ENCODE measurements around the gene BBX.

The BBX gene

GRCh38 chr3:107738486-107739183 lies 215.9 kb downstream of the BBX start:
- Histone ChIP-seq H3K36me3 (ENCODE audit: control insufficient read depth, insufficient read depth, low read length) (no peaks in the 10 kb centered on the region), H3K9me3 (ENCODE audit: control insufficient read depth, insufficient read depth, low read length) (no peaks in the 10 kb centered on the region), H3K27me3 (ENCODE audit: control insufficient read depth, insufficient read depth, low read length) (no peaks in the 10 kb centered on the region), H3K4me1 (ENCODE audit: control insufficient read depth, insufficient read depth, low read length) (no peaks in the 10 kb centered on the region), H3K9ac (ENCODE audit: low read depth, low read length) (no peak overlapping the region), H3K4me3 (ENCODE audit: low read depth, low read length) (no peak overlapping the region)

GRCh38 chr3:107739227-107739626 lies 216.5 kb downstream of the BBX start:
- Histone ChIP-seq H3K36me3 (ENCODE audit: control insufficient read depth, insufficient read depth, low read length) (no peaks in the 10 kb centered on the region), H3K4me3 (ENCODE audit: low read depth, low read length) (no peak overlapping the region), H3K9ac (ENCODE audit: low read depth, low read length) (no peak overlapping the region), H3K9me3 (ENCODE audit: control insufficient read depth, insufficient read depth, low read length) (no peaks in the 10 kb centered on the region), H3K27me3 (ENCODE audit: control insufficient read depth, insufficient read depth, low read length) (no peaks in the 10 kb centered on the region), H3K4me1 (ENCODE audit: control insufficient read depth, insufficient read depth, low read length) (no peaks in the 10 kb centered on the region)

GRCh38 chr3:107740992-107741896 lies 218.5 kb downstream of the BBX start:
- no peaks in the 10 kb centered on the region for H3K27me3 ChIP-seq (ENCODE audit: control insufficient read depth, insufficient read depth, low read length)
- no peaks in the 10 kb centered on the region for H3K9me3 ChIP-seq (ENCODE audit: control insufficient read depth, insufficient read depth, low read length)
- H3K36me3 ChIP-seq (ENCODE audit: control insufficient read depth, insufficient read depth, low read length), result no peaks in the 10 kb centered on the region
- no peak overlapping the region for H3K4me3 ChIP-seq (ENCODE audit: low read depth, low read length)
- H3K9ac ChIP-seq (ENCODE audit: low read depth, low read length), result no peak overlapping the region
- no peaks in the 10 kb centered on the region for H3K4me1 ChIP-seq (ENCODE audit: control insufficient read depth, insufficient read depth, low read length)

GRCh38 chr3:107745354-107745753 lies 222.6 kb downstream of the BBX start:
- H3K9me3 ChIP-seq (ENCODE audit: control insufficient read depth, insufficient read depth, low read length), result no peaks in the 10 kb centered on the region
- no peak overlapping the region for H3K4me3 ChIP-seq (ENCODE audit: low read depth, low read length)
- no peaks in the 10 kb centered on the region for H3K27me3 ChIP-seq (ENCODE audit: control insufficient read depth, insufficient read depth, low read length)
- no peaks in the 10 kb centered on the region for H3K36me3 ChIP-seq (ENCODE audit: control insufficient read depth, insufficient read depth, low read length)
- no peaks in the 10 kb centered on the region for H3K4me1 ChIP-seq (ENCODE audit: control insufficient read depth, insufficient read depth, low read length)
- H3K9ac ChIP-seq (ENCODE audit: low read depth, low read length), result no peak overlapping the region

- Histone ChIP-seq H3K9ac (ENCODE audit: low read depth, low read length) (no peak overlapping the region), H3K4me1 (ENCODE audit: control insufficient read depth, insufficient read depth, low read length) (no peaks in the 10 kb centered on the region), H3K9me3 (ENCODE audit: control insufficient read depth, insufficient read depth, low read length) (no peaks in the 10 kb centered on the region), H3K27me3 (ENCODE audit: control insufficient read depth, insufficient read depth, low read length) (no peaks in the 10 kb centered on the region), H3K4me3 (ENCODE audit: low read depth, low read length) (no peak overlapping the region), H3K36me3 (ENCODE audit: control insufficient read depth, insufficient read depth, low read length) (no peaks in the 10 kb centered on the region)
These were observed 229.6 kb downstream of the BBX start for GRCh38 chr3:107752202-107752990.

- H3K4me3 ChIP-seq (ENCODE audit: low read depth, low read length), result no peak overlapping the region
- no peak overlapping the region for H3K9ac ChIP-seq (ENCODE audit: low read depth, low read length)
- H3K4me1 ChIP-seq (ENCODE audit: control insufficient read depth, insufficient read depth, low read length), result no peaks in the 10 kb centered on the region
- H3K27me3 ChIP-seq (ENCODE audit: control insufficient read depth, insufficient read depth, low read length), result no peaks in the 10 kb centered on the region
- H3K36me3 ChIP-seq (ENCODE audit: control insufficient read depth, insufficient read depth, low read length), result no peaks in the 10 kb centered on the region
- H3K9me3 ChIP-seq (ENCODE audit: control insufficient read depth, insufficient read depth, low read length), result no peaks in the 10 kb centered on the region
These were observed 230.7 kb downstream of the BBX start for GRCh38 chr3:107753494-107753893.

- H3K9ac ChIP-seq (ENCODE audit: low read depth, low read length), result no peak overlapping the region
- H3K9me3 ChIP-seq (ENCODE audit: control insufficient read depth, insufficient read depth, low read length), result no peaks in the 10 kb centered on the region
- H3K27me3 ChIP-seq (ENCODE audit: control insufficient read depth, insufficient read depth, low read length), result no peaks in the 10 kb centered on the region
- H3K4me3 ChIP-seq (ENCODE audit: low read depth, low read length), result no peak overlapping the region
- no peaks in the 10 kb centered on the region for H3K36me3 ChIP-seq (ENCODE audit: control insufficient read depth, insufficient read depth, low read length)
- no peaks in the 10 kb centered on the region for H3K4me1 ChIP-seq (ENCODE audit: control insufficient read depth, insufficient read depth, low read length)
These were observed 231.2 kb downstream of the BBX start for GRCh38 chr3:107753976-107754375.

- Histone ChIP-seq H3K36me3 (ENCODE audit: control insufficient read depth, insufficient read depth, low read length) (no peaks in the 10 kb centered on the region), H3K4me3 (ENCODE audit: low read depth, low read length) (no peak overlapping the region), H3K27me3 (ENCODE audit: control insufficient read depth, insufficient read depth, low read length) (no peaks in the 10 kb centered on the region), H3K9me3 (ENCODE audit: control insufficient read depth, insufficient read depth, low read length) (no peaks in the 10 kb centered on the region), H3K4me1 (ENCODE audit: control insufficient read depth, insufficient read depth, low read length) (no peaks in the 10 kb centered on the region), H3K9ac (ENCODE audit: low read depth, low read length) (no peak overlapping the region)
These were observed 233.9 kb downstream of the BBX start for GRCh38 chr3:107756649-107757048.

- no peaks in the 10 kb centered on the region for H3K36me3 ChIP-seq (ENCODE audit: control insufficient read depth, insufficient read depth, low read length)
- no peaks in the 10 kb centered on the region for H3K9me3 ChIP-seq (ENCODE audit: control insufficient read depth, insufficient read depth, low read length)
- no peak overlapping the region for H3K4me3 ChIP-seq (ENCODE audit: low read depth, low read length)
- H3K4me1 ChIP-seq (ENCODE audit: control insufficient read depth, insufficient read depth, low read length), result no peaks in the 10 kb centered on the region
- H3K27me3 ChIP-seq (ENCODE audit: control insufficient read depth, insufficient read depth, low read length), result no peaks in the 10 kb centered on the region
- H3K9ac ChIP-seq (ENCODE audit: low read depth, low read length), result no peak overlapping the region
These were observed 234.4 kb downstream of the BBX start for GRCh38 chr3:107757140-107757539.

GRCh38 chr3:107760144-107760543 lies 237.4 kb downstream of the BBX start:
- no peak overlapping the region for H3K9ac ChIP-seq (ENCODE audit: low read depth, low read length)

GRCh38 chr3:107761391-107761790 lies 238.6 kb downstream of the BBX start:
- no peaks in the 10 kb centered on the region for H3K9me3 ChIP-seq (ENCODE audit: control insufficient read depth, insufficient read depth, low read length)
- H3K4me3 ChIP-seq (ENCODE audit: low read depth, low read length), result no peak overlapping the region
- no peaks in the 10 kb centered on the region for H3K27me3 ChIP-seq (ENCODE audit: control insufficient read depth, insufficient read depth, low read length)
- H3K4me1 ChIP-seq (ENCODE audit: control insufficient read depth, insufficient read depth, low read length), result no peaks in the 10 kb centered on the region
- no peaks in the 10 kb centered on the region for H3K36me3 ChIP-seq (ENCODE audit: control insufficient read depth, insufficient read depth, low read length)
- no peak overlapping the region for H3K9ac ChIP-seq (ENCODE audit: low read depth, low read length)

More at GRCh38 chr3:107760144-107760543, 237.4 kb downstream of the BBX start:
- Histone ChIP-seq H3K36me3 (ENCODE audit: control insufficient read depth, insufficient read depth, low read length) (no peaks in the 10 kb centered on the region), H3K4me1 (ENCODE audit: control insufficient read depth, insufficient read depth, low read length) (no peaks in the 10 kb centered on the region), H3K27me3 (ENCODE audit: control insufficient read depth, insufficient read depth, low read length) (no peaks in the 10 kb centered on the region), H3K4me3 (ENCODE audit: low read depth, low read length) (no peak overlapping the region), H3K9me3 (ENCODE audit: control insufficient read depth, insufficient read depth, low read length) (no peaks in the 10 kb centered on the region)
